ENCODE results near the gene ANGEL2. TPM values are rescaled to one million over a fixed set of nuclear protein-coding genes. Genes with fewer than 3 reads are reported as not detected.
"Not testable (repeated sequence)": the region's sequence is repeated elsewhere in the genome, so short reads cannot be mapped to it uniquely, and the experiment has no call there.

The ANGEL2 gene
- total RNA-seq, 2 experiments from 2014 or later = 45.0 to 46.2 TPM

- peak overlapping the region; percentile 22 for H3K27ac Mint-ChIP-seq
- ChIA-PET CTCF (interaction anchor here (1.1 to 5.5 kb wide), 5 partner anchors 8 to 547 kb away, joined by 4 to 24 read pairs (median 6); no protein-coding TSS in a partner anchor), POLR2A (interaction anchor here (0.6 to 2.1 kb wide), 3 partner anchors 12 to 109 kb away, joined by 3 to 9 read pairs (median 4); partner anchors contain the start of gene ANGEL2)
- no peak for DNase-seq
- no peak overlapping the region for H3K4me3 Mint-ChIP-seq
- H3K27me3 Mint-ChIP-seq = no peaks in the 10 kb centered on the region
- peaks cover 58% of the 10 kb centered on the region for H3K36me3 Mint-ChIP-seq (ENCODE audit: low read depth)
- peaks cover 15% of the 10 kb centered on the region for H3K4me1 Mint-ChIP-seq
- no peaks in the 10 kb centered on the region for H3K9me3 Mint-ChIP-seq
These were observed 12.4 kb downstream of the ANGEL2 start for GRCh38 chr1:213003256-213003655.

GRCh38 chr1:212994926-212995325 lies 20.7 kb downstream of the ANGEL2 start:
- Mint-ChIP-seq H3K27ac (no peak overlapping the region), H3K9me3 (no peaks in the 10 kb centered on the region), H3K4me1 (peaks cover 3% of the 10 kb centered on the region), H3K36me3 (ENCODE audit: low read depth) (peaks cover 34% of the 10 kb centered on the region), H3K4me3 (no peak overlapping the region), H3K27me3 (no peaks in the 10 kb centered on the region)
- no peak for DNase-seq
- ChIA-PET CTCF (interaction anchor here (0.7 to 5.1 kb wide), 29 partner anchors 8 to 539 kb away, joined by 3 to 40 read pairs (median 5); partner anchors contain the start of genes FLVCR1, NSL1 and TATDN3), POLR2A (interaction anchor here (1.1 kb wide), 2 partner anchors 294 to 330 kb away, joined by 3 read pairs; no protein-coding TSS in a partner anchor)

- H3K27ac Mint-ChIP-seq, POLR2A ChIA-PET, H3K9me3 Mint-ChIP-seq, H3K4me1 Mint-ChIP-seq, DNase-seq, H3K27me3 Mint-ChIP-seq, H3K4me3 Mint-ChIP-seq: not testable (repeated sequence)
- CTCF ChIA-PET = interaction anchor here (1.0 to 5.1 kb wide), 17 partner anchors 11 to 538 kb away, joined by 3 to 40 read pairs (median 6); partner anchors contain the start of genes FLVCR1, NSL1 and TATDN3
- H3K36me3 Mint-ChIP-seq (ENCODE audit: low read depth) = peaks cover 30% of the 10 kb centered on the region
These were observed 21.7 kb downstream of the ANGEL2 start for GRCh38 chr1:212993960-212994359.

GRCh38 chr1:212990276-212990675 lies 25.4 kb downstream of the ANGEL2 start:
- Mint-ChIP-seq H3K4me1 (peaks cover 3% of the 10 kb centered on the region), H3K9me3 (no peaks in the 10 kb centered on the region), H3K36me3 (ENCODE audit: low read depth) (peaks cover 21% of the 10 kb centered on the region), H3K4me3 (no peak overlapping the region), H3K27me3 (no peaks in the 10 kb centered on the region), H3K27ac (no peak overlapping the region)
- DNase-seq = no peak
- ChIA-PET CTCF (interaction anchor here (0.6 to 2.3 kb wide), 3 partner anchors 8 to 534 kb away, joined by 3 to 6 read pairs (median 5); no protein-coding TSS in a partner anchor), POLR2A (no interaction called here)

GRCh38 chr1:212987702-212988322 lies 27.9 kb downstream of the ANGEL2 start:
- CTCF ChIA-PET = no interaction called here
- POLR2A ChIA-PET = no interaction called here
- H3K27ac Mint-ChIP-seq = no peak overlapping the region
- no peak for DNase-seq
- H3K9me3 Mint-ChIP-seq = no peaks in the 10 kb centered on the region
- peaks cover 11% of the 10 kb centered on the region for H3K4me1 Mint-ChIP-seq
- no peaks in the 10 kb centered on the region for H3K27me3 Mint-ChIP-seq
- H3K4me3 Mint-ChIP-seq = no peak overlapping the region
- peaks cover 11% of the 10 kb centered on the region for H3K36me3 Mint-ChIP-seq (ENCODE audit: low read depth)

- no peaks in the 10 kb centered on the region for H3K9me3 Mint-ChIP-seq
- peaks cover 18% of the 10 kb centered on the region for H3K4me1 Mint-ChIP-seq
- peaks cover 4% of the 10 kb centered on the region for H3K36me3 Mint-ChIP-seq (ENCODE audit: low read depth)
- no peak overlapping the region for H3K27ac Mint-ChIP-seq
- H3K4me3 Mint-ChIP-seq = no peak overlapping the region
- H3K27me3 Mint-ChIP-seq = no peaks in the 10 kb centered on the region
- POLR2A ChIA-PET = no interaction called here
- no peak for DNase-seq
- CTCF ChIA-PET = interaction anchor here (0.6 to 1.6 kb wide), 2 partner anchors 9 to 327 kb away, joined by 3 to 8 read pairs; no protein-coding TSS in a partner anchor
These were observed 29.1 kb downstream of the ANGEL2 start for GRCh38 chr1:212986551-212986950.

- ChIA-PET CTCF (interaction anchor here (0.9 to 2.2 kb wide), 4 partner anchors 11 to 170 kb away, joined by 3 to 7 read pairs (median 6); no protein-coding TSS in a partner anchor), POLR2A (interaction anchor here (0.9 kb wide), 1 partner anchor 30 kb away, joined by 3 read pairs; no protein-coding TSS in a partner anchor)
- H3K9me3 Mint-ChIP-seq = no peaks in the 10 kb centered on the region
- DNase-seq = no peak
- H3K27ac Mint-ChIP-seq = no peak overlapping the region
- no peaks in the 10 kb centered on the region for H3K27me3 Mint-ChIP-seq
- H3K4me3 Mint-ChIP-seq = no peak overlapping the region
- H3K4me1 Mint-ChIP-seq = peaks cover 27% of the 10 kb centered on the region
- peaks cover 2% of the 10 kb centered on the region for H3K36me3 Mint-ChIP-seq (ENCODE audit: low read depth)
These were observed 31.0 kb downstream of the ANGEL2 start for GRCh38 chr1:212984522-212985291.

GRCh38 chr1:212983482-212983881 lies 32.2 kb downstream of the ANGEL2 start:
- DNase-seq = no peak
- CTCF ChIA-PET = interaction anchor here (1.4 kb wide), 1 partner anchor 12 kb away, joined by 7 read pairs; no protein-coding TSS in a partner anchor
- Mint-ChIP-seq H3K27ac (no peak overlapping the region), H3K27me3 (no peaks in the 10 kb centered on the region), H3K9me3 (no peaks in the 10 kb centered on the region), H3K4me3 (no peak overlapping the region), H3K36me3 (ENCODE audit: low read depth) (no peaks in the 10 kb centered on the region), H3K4me1 (peaks cover 39% of the 10 kb centered on the region)
- POLR2A ChIA-PET = no interaction called here

GRCh38 chr1:212982430-212983152 lies 33.1 kb downstream of the ANGEL2 start:
- Mint-ChIP-seq H3K4me3 (no peak overlapping the region), H3K4me1 (peaks cover 48% of the 10 kb centered on the region), H3K27me3 (no peaks in the 10 kb centered on the region), H3K27ac (no peak overlapping the region), H3K9me3 (no peaks in the 10 kb centered on the region), H3K36me3 (ENCODE audit: low read depth) (no peaks in the 10 kb centered on the region)
- ChIA-PET CTCF (interaction anchor here (1.1 kb wide), 1 partner anchor 125 kb away, joined by 3 read pairs; the partner anchor contains the start of gene FLVCR1), POLR2A (no interaction called here)
- DNase-seq = no peak

- H3K4me1 Mint-ChIP-seq = peaks cover 56% of the 10 kb centered on the region
- H3K36me3 Mint-ChIP-seq (ENCODE audit: low read depth) = no peaks in the 10 kb centered on the region
- H3K27me3 Mint-ChIP-seq = no peaks in the 10 kb centered on the region
- POLR2A ChIA-PET = no interaction called here
- H3K27ac Mint-ChIP-seq = no peak overlapping the region
- CTCF ChIA-PET = interaction anchor here (1.1 kb wide), 1 partner anchor 124 kb away, joined by 3 read pairs; the partner anchor contains the start of gene FLVCR1
- H3K9me3 Mint-ChIP-seq = no peaks in the 10 kb centered on the region
- H3K4me3 Mint-ChIP-seq = no peak overlapping the region
- DNase-seq = peak; percentile 17
These were observed 33.9 kb downstream of the ANGEL2 start for GRCh38 chr1:212981571-212982328.

GRCh38 chr1:212981025-212981495 lies 34.6 kb downstream of the ANGEL2 start:
- H3K36me3 Mint-ChIP-seq (ENCODE audit: low read depth) = no peaks in the 10 kb centered on the region
- no peaks in the 10 kb centered on the region for H3K9me3 Mint-ChIP-seq
- CTCF ChIA-PET = no interaction called here
- no peak overlapping the region for H3K4me3 Mint-ChIP-seq
- peaks cover 59% of the 10 kb centered on the region for H3K4me1 Mint-ChIP-seq
- H3K27me3 Mint-ChIP-seq = no peaks in the 10 kb centered on the region
- H3K27ac Mint-ChIP-seq = no peak overlapping the region
- POLR2A ChIA-PET = interaction anchor here (0.9 to 1.1 kb wide), 2 partner anchors 9 to 11 kb away, joined by 3 read pairs; no protein-coding TSS in a partner anchor
- peak; percentile 11 for DNase-seq
